Activated CD4-positive, alpha-beta T cell treated with anti-CD3 and anti-CD28 coated beads, Interleukin-2, amount 50 U/mL, for 24 hours (primary cell): ENCODE results near the gene GNAS.
A peak's percentile ranks its signal among the peaks of the same experiment; 100 is the strongest.
"Not testable (repeated sequence)": the region's sequence is repeated elsewhere in the genome, so short reads cannot be mapped to it uniquely, and the experiment has no call there.

Experiments
- DNase-seq, 2 donors: peaks; one replicate each; pipeline ENCODE4 v3.0.0-alpha.2; 2020; ENCODE audit warnings: low read depth in 1 of 2, low spot score in 1 of 2

The GNAS gene

DNA sequence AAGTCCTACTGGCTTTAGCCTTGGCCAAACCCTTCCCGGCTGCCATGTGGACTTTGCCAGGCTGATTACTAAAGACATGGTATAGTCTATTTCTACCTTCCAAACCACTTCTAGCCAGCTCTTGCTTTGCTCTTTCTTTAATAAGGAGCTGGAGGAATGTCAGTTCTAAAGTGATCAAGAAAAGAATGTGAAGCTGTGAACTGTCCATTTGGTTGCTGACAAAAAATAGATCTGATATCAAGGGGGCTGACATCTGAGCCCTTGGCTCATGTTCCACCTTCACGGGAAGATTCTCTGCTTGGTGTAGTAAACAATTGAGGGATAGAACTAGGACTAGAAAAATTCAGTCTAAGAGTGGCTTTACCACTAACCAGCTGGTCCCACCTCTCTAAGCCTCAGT is 24.4 kb upstream of the GNAS start:
- DNase-seq, result no peak

DNA sequence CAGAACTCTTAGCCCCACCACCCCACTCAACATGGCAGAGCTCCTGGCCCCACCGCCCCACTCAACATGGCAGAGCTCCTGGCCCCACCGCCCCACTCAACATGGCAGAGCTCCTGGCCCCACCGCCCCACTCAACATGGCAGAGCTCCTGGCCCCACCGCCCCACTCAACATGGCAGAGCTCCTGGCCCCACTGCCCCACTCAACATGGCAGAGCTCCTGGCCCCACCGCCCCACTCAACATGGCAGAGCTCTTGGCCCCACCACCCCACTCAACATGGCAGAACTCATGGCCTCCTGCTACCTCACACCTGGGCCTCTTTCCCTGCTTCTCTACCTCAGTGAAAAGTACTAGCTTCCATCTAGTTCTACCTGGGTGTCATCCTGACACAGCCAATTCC is 23.7 kb upstream of the GNAS start:
- not testable (repeated sequence) for DNase-seq

DNA sequence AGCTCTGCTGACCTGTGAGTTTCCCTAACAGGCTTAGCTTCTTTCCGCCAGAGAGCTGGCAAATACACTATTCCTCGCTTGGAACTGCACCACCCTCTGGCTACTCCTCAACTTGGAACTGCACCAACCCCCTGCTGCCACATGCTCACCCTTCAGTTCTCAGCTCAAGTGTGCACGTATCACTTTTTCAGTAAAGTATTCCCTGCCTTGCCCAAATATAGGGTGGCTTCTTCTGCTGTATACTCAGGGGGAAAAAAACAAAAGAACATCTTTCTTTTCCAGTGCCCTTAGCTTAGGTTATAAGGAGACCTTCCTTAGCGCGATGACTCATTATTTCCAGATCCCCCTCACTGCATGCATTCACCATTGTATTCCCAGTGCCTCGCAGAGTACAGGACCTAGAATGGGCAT is 23.0 kb upstream of the GNAS start:
- DNase-seq, result no peak

DNA sequence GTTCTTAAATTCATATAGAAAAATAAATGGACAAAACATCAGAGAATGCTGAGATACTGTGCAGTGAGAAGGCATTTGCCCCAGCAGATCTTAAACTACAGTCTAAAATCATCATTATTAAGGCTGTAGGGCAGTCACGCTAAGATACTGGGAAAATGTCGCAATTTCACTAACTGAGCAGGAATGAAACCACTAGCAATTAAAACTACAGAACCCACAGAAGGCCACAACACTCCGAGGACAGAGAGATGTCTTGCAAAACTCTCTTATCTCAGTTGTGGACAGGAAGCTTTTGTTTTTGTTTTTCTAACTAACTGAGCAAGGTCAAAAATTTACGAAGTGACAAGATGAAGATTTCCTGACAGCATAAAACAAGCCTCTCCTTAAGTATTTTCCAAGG is 20.1 kb upstream of the GNAS start:
- DNase-seq, result no peak

DNA sequence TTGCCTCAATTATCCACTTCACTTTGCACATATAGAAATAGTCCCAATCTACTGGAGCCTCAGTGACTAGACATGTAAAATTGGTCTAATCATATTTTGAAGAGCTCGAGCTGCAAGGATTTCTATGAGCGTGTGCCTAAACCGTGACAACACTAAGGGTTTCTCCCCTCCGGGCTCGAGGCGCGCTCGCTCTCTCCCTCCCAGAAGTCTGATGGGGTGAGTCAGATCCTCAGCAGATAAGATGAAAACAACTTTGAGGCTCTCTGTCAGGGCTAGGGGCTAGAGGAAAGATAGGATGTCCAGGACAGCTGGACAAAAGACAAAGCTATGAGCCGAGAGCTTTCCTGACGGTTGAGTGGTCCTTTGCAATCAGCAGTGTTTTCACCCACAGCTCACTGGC is 18.6 kb upstream of the GNAS start:
- DNase-seq, result no peak

DNA sequence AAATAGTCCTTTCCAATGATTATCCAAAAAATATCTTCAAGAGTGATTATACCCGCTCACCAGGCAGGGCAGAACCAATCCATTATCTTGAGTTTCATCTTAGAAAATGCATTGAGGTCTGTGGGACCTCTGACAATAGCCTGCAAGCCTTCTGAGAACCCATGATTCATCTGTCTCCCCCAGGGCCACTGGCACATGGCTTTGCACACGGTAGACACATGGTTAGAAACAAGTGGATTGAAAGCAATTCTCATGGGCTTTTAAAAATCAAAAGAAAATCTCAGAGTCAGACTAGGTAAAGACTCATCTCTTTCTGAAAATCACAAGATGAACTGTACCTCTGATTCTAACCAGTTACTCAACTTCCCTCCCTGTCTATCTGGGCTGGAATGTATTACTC is 17.3 kb upstream of the GNAS start:
- DNase-seq, result no peak

DNA sequence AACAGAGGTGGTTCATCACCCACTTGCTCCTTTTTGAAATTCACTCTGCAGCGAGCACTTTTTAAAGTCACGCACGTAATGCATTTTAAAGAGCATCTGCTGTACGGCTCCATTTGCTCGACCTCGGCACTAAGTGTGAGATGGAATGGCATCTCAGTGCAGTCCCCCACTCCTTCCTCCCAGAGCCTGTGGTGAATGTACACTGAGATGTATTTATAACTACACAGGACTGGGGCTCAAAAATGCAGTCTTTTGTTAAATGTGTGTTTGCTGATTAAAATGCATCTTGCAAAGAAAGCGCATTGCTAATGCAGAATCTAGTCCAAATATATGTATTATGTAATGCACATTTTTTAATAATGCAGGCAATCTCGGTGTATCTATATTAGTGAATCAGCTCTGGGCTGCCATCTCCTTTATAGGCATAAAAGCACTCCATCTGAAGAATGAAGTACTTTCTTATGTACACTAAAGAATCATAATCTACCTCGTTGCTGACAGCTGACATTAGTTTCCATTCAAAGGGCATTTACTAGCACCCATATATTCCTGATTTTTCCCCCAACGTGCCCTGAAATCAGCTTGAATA is 15.8 kb upstream of the GNAS start:
- no peak for DNase-seq

DNA sequence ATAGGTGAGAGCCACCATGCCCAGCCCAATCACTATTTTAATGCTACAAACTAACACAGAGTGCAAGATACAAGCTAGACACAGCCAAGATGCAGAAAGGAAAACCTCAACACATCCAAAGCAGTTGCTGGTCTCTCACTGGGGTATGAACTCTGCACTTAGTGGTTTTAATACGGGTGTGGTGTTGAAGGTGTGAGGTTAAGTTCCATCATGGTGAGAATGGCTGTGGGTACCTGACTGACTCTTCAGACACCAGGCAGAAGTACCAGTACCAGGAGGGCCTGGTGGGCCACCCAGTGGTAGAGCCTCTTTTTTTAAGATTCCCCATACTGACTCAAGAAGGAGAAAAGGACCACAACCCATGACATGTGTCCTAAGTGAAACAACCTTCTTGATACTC is 14.8 kb upstream of the GNAS start:
- no peak for DNase-seq

DNA sequence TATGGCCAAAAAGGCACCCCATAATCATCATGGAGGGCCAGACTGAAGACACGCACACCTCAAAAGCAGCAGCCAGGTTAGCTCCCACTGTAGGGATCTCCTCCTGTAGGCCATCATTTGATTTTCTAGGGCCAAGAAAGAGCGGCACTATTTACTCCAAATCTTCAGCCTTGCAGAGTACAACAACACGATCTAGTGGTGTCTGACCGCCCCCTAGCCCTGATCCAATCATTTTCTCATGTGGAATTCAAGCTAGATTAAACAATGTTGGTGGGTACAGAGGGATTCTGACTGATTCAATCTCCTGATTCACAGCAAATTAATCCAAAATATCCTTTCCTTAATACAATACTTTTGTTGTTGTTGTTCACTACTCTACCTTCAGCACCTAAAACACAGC is 14.3 kb upstream of the GNAS start:
- no peak for DNase-seq

DNA sequence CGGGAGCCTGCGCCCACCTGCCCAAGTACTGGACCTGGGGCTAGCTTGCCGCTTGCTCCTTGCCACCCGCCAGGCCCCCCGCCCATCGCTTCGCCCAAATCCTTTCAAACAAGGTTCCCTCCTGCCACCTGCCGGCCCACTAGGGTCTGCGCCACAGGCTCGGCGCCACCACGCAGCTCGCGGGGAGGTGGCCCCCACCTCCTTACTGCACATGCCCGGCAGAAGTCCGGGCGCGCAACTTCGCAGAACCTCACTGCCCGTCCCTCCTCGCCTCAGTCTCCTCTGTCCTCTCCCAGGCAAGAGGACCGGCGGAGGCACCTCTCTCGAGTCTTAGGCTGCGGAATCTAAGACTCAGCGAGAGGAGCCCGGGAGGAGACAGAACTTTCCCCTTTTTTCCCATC is 13.0 kb upstream of the GNAS start:
- DNase-seq, result no peak

DNA sequence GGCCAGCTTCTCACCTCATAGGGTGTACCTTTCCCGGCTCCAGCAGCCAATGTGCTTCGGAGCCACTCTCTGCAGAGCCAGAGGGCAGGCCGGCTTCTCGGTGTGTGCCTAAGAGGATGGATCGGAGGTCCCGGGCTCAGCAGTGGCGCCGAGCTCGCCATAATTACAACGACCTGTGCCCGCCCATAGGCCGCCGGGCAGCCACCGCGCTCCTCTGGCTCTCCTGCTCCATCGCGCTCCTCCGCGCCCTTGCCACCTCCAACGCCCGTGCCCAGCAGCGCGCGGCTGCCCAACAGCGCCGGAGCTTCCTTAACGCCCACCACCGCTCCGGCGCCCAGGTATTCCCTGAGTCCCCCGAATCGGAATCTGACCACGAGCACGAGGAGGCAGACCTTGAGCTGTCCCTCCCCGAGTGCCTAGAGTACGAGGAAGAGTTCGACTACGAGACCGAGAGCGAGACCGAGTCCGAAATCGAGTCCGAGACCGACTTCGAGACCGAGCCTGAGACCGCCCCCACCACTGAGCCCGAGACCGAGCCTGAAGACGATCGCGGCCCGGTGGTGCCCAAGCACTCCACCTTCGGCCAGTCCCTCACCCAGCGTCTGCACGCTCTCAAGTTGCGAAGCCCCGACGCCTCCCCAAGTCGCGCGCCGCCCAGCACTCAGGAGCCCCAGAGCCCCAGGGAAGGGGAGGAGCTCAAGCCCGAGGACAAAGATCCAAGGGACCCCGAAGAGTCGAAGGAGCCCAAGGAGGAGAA is 12.3 kb upstream of the GNAS start:
- DNase-seq, result no peak

DNA sequence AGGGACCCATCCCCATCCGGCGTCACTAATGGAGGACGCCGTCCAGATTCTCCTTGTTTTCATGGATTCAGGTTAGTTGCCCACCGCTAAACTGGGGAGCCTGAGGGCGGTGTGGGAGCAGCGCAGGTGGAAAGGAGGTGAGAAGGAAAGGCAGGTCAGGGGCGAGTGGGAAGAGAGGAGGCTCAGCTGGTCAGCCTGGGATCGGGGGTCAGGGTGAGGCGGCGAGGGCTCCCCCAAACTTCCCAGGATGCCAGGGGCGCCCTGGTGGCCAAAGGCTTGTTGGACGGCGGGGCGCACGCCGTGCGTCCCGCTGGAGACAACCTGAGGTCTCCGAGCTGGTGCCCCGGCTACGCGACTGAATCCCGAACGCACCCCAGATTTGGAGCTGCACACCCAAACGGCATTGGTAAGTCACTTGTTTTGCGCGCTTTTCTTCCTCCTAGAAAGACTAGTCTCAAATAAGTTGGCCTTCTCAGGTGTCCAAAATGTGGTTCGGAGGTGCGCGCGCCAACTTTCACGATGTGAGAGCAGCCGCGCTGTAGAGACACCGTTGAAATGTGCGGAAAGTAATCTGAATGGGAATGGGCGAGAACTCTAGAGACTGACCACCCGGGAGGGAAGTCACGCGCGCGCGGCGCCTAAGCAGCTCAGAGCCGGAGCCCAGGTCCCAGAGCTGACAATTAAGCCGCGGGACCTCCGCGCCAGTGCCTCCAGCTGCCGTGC is 11.5 kb upstream of the GNAS start:
- no peak for DNase-seq

DNA sequence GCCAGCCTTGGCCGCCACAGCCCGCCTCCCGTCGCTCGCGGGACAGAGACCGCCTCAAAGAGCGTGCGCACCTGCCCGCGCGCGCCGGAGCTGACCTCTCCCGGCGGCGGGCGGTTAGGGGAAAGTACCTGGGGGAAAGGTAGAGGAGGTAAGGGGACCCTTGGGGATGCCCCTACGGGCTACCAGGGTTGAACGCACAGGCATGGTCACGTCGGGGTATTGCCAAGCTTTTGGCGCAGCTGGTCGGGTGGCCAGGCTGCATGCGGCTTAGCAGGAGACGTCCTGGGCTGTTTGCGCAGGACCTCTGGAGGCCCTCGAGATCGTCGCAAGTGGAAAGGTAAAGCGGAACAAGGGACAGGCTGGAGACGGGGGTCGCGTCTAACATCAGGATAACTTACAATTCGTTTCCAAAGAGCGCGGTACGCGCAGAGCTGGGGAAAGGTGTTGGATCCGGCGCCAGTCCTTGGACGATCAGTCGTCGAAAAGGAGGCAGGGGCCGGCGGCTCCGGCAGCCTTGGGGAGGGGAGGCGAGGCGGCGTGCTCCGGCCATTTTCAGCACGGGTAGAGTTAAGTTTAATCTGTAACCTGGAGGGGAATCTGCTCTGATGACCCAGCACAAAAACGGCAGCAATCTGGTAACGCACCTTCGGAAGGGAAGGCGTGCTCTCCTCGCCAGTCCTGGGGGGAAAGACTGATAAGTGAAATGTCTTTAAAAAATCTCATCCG is 10.8 kb upstream of the GNAS start:
- DNase-seq, result no peak

DNA sequence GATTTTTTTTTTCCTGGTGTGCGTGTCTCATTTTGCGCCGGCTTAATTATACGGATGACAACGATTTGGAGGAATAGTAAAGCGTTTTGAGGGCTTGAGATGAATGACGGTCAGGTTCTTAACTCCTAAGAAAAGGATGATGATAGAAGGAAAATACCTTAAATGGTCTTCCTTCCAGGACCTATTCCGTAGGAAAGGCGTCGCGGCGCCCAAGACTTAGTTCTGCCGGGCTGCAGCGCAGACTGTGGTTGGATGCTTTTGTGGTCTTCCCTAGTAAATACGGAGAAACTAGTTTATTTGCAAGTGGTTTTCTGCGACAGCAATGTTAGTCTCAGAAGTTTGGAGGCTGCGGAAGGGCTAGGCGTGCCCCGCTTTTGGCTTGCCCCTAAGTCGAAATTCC is 10.2 kb upstream of the GNAS start:
- DNase-seq, result no peak

DNA sequence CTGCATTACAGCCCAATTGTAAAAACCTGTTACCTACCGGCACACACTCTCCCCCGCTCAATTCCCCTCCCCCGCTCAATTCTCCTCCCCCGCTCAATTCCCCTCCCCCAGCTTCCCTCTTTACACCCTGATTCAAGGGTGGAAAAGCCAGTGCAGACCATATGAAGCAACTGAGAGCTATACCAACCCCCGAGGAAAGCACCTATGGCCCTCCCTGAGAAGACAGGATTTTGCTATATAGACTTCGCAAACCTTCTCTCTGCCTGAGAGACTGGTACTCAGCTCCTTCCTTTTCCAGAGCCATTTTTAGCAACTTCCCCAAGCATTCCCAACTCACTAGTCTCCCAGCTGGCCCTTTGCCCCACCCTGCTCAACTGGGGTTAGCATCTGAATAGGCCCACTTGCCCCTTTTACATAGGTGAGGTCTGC is 9.4 kb upstream of the GNAS start:
- no peak for DNase-seq

DNA sequence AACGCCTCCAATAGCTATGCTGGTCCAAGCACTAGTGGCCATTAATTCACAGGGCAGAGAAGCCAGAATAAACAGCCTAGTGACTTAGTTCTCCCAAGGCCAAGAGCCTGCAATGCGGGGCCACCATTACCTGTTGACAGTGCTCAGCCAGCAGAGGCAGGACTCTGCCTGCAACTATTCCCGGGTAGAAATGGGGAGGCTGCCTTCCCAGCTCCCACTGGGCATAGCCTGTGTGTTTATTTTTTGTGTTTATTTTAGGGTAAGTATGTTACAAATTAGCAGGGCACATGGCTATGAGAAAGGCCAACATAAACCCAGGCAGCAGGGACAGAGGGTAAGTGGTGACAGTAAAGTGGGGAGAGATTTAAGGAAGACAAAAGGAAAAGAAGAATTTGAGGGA is 6.8 kb upstream of the GNAS start:
- no peak for DNase-seq

DNA sequence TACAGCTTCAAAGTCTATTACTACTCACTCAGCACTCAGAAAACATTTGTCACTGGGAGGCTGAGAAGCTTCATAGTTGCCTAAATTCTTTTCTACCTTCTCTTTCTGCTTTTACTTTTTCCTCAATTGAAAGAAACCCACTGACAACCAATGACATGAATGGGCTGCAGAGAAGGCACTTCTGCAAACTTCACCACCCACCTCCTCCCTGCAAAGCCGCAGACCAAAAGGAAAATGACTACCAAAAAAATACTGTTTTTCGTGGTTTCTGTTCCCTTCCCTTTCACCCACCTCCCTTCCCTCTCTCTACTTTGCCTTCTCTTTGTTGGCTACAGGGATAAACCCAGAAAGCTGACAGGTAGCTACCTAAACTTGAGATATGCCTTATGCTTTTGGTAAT is 5.1 kb upstream of the GNAS start:
- no peak for DNase-seq

DNA sequence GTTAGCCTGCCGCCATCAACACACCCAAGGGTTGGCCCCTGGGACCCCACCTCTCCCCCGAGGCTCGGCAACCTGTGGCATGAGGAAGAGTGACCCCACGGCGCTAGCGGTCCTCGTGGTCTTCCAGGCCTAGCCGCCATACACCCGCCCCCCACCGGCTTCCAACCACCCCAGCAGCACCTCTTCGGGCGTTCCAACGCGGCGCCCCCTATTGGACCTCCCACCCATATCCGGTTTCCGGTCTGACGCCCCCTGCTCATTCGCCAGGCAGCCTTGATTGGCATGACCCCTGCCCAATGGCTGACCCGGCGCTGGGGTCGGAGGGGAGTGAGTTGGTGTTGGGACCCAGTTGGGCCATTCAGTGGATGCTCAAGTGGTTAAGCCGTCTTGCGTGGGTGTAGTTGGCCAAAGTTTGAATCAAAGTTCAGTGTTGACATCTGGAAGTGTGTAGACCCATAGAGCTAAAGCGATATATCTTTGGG is 1.8 kb upstream of the GNAS start, which contains the start of gene GNAS-AS1:
GNAS-AS1 (minus strand) TSS at position 210 of the 482 bp plus-strand sequence.
- DNase-seq, result peak; percentile 58 to 78

DNA sequence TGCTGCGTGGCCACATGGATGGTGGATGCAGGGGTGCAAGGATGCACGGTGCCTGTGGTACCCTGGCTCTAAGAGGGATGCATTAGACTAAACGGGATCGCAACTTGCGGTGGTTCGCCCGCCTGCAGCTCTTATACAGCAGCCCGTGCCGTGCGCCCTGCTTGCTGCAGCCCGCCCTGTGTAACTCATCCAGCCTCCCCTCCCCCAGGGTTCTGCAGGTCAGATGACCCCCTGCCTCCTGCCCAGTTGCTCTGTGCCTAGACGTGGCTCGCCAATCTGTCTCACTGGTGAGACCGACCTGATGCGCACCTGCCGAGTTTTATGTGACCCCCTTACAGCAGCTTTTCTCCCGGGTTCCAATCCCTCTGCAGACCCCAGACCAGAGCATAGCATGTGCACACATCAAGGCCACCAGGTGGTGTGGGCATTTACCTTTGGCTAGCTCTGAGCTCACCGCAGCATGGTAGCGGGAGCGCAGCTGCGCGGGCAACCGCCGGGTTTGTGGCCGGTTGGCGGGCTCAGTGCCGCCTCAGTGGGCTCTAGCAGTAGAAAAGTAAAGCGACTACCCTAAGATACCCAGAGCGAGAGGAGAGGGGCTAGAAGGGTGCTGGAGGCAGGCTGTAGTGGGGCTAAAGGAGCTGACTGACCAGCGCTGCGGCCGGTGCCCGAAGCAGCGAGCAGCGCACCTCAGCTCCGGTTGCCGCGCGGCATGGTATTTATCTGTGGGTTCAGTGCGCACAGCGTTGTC is 1.1 kb upstream of the GNAS start:
- DNase-seq, result no peak

DNA sequence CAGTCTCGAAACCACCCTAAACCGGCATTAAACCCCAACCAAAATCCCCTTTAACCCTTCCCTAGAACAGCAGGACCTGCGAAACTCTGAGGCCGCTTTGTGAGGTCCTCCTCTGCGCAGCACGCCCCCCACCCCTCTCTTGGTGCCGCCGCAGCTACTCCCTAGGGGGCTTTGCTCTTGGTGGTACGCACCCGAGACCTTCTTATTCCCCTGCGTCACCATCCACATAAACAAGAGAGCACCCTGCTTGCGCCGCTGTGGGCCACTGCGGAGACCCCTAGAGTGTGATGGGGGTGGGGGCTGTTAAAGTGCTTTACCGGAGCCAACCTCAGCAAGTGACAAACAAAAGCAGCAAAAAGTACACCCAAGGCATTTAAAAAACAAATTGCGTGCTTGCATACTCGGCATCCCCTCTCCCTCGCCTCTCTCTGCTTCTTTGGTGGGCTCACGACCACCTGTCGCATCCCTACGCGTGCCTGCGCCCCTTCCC is 502 bp upstream of the GNAS start:
- DNase-seq, result no peak

DNA sequence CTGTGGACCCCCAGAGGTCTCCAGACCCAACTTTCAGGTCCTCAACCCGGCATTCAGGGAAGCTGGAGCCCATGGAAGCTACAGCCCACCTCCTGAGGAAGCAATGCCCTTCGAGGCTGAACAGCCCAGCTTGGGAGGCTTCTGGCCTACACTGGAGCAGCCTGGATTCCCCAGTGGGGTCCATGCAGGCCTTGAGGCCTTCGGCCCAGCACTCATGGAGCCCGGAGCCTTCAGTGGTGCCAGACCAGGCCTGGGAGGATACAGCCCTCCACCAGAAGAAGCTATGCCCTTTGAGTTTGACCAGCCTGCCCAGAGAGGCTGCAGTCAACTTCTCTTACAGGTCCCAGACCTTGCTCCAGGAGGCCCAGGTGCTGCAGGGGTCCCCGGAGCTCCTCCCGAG is 950 bp downstream of the GNAS start:
- DNase-seq, result no peak
